ENCODE results near the gene SKIC2.
"Not testable (repeated sequence)": the region's sequence is repeated elsewhere in the genome, so short reads cannot be mapped to it uniquely, and the experiment has no call there.

The SKIC2 gene

GRCh38 chr6:31969712-31970603 lies 11.0 kb downstream of the SKIC2 start:
- DNase-seq (ENCODE audit: low read depth in 3 of 3) = no peak

DNA sequence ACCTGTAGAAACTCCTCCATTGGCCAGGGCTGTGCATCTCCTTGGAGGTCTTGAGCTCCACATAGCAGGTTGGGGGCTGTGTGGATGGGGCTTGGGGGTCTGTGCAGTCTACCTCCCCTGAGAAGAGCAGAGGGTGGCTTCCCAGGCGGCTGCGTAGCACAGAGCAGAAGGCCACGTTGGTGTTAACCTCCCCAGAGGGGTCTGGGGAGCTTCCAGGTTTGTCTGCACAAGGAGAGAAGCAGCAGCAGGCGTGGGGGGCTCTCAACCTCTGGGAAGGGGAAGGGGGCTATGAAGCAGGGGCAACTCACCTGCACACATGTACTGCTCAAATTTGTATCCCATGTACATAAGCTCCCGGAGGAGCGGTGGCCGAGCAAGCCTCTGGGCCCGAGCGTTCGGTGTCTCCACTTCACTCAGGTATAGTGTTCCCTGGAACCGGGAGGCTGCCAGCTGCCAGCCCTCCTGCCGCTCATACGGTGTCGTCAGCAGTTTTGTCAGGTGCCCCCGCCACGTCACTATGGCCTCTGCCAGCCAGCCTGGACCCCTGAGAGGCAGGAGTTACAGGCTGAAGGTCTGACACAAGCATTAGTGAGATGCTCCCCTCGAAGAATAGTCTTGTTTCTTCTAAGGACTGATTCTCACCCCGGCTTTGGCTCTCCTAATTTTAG lies 11.8 kb downstream of the SKIC2 start:
- no peak for DNase-seq (ENCODE audit: low read depth in 3 of 3)

GRCh38 chr6:31971279-31971992 lies 12.5 kb downstream of the SKIC2 start:
- no peak for DNase-seq (ENCODE audit: low read depth in 3 of 3)

GRCh38 chr6:31971993-31972708 lies 13.2 kb downstream of the SKIC2 start, which contains the start of gene DXO:
TSS of gene DXO (minus strand) at chr6:31972138. CDS start at chr6:31971675, 463 bp downstream.
- DNase-seq (ENCODE audit: low read depth in 3 of 3) = peak; percentile 96 to 98 (median 96)

GRCh38 chr6:31972709-31973350 lies 13.9 kb downstream of the SKIC2 start:
- DNase-seq (ENCODE audit: low read depth in 3 of 3) = no peak

GRCh38 chr6:31976065-31976464 lies 17.1 kb downstream of the SKIC2 start:
- DNase-seq (ENCODE audit: low read depth in 3 of 3) = not testable (repeated sequence)

DNA sequence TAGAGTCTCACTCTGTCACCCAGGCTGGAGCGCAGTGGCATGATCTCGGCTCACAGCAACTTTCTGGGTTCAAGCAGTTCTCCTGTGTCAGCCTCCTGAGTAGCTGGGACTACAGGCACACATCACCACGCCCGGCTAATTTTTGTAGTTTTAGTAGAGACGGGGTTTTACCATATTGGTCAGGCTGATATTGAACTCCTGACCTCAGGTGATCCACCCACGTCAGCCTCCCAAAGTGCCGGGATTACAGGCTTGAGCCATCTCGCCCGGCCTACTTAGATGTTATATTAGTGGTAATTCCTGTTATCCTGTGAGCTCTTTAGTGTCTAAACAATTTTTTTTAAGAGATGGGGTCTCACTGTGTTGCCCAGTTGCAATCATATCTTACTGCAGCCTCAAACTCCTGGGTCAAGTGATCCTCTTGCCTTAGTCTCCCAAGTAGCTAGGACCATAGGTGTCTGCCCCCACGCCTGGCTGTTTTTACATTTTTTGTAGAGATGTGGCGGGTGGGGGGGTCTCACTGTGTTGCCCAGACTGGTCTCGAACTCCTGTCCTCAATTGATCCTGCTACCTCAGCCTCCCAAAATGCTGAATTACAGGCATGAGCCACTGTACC lies 18.9 kb downstream of the SKIC2 start:
- DNase-seq (ENCODE audit: low read depth in 3 of 3) = no peak

DNA sequence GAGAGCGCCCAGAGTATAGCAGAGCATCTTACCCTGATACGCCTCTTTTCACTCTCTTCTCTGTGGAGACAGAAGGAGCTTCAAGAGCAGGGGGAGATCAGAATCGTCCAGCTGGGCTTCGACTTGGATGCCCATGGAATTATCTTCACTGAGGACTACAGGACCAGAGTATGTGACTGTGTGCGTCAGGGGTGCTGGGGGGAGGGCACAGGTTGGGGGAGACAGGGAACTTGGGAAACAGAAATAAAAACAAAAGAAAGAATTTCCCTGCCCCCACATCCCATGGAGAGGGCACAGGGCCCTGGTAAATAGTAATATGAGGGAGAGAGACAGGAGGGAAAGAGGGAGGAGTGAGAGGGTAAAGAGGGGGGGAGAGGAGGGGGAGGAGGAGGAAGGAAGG lies 19.9 kb downstream of the SKIC2 start:
- no peak for DNase-seq (ENCODE audit: low read depth in 3 of 3)

GRCh38 chr6:31979238-31979898 lies 20.4 kb downstream of the SKIC2 start:
- DNase-seq (ENCODE audit: low read depth in 3 of 3) = no peak

- not testable (repeated sequence) for DNase-seq (ENCODE audit: low read depth in 3 of 3)
Measured at GRCh38 chr6:31980195-31980876, 21.4 kb downstream of the SKIC2 start.

DNA sequence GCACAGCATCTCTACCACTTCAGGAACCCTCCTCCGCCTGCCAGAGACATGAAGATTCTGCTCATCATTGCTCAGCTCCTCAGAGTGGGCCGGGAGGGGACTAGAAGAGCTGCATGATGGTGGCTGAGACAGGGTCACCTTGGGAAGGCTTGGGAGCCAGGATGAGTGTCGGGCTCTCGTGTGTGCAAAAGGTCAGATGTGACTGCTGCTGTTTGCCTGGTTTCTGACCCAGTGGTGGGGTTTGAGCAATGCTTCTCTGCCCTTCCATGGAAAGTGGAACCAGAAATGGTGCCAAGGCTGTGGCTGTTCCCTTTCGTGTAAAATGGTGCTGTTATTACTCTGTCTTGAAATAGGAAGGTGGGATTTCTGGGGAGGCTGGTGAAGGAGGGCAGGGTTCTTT lies 22.0 kb downstream of the SKIC2 start:
- not testable (repeated sequence) for DNase-seq (ENCODE audit: low read depth in 3 of 3)

GRCh38 chr6:31981744-31982143 lies 22.8 kb downstream of the SKIC2 start, which contains the start of gene C4A:
TSS of gene C4A (plus strand) at chr6:31982057. CDS start at chr6:31982108, 51 bp downstream.
- not testable (repeated sequence) for DNase-seq (ENCODE audit: low read depth in 3 of 3)

- DNase-seq (ENCODE audit: low read depth in 3 of 3) = not testable (repeated sequence)
Measured at GRCh38 chr6:31989363-31989762, 30.4 kb downstream of the SKIC2 start.

GRCh38 chr6:31994421-31994820 lies 35.4 kb downstream of the SKIC2 start:
- DNase-seq (ENCODE audit: low read depth in 3 of 3) = not testable (repeated sequence)

DNA sequence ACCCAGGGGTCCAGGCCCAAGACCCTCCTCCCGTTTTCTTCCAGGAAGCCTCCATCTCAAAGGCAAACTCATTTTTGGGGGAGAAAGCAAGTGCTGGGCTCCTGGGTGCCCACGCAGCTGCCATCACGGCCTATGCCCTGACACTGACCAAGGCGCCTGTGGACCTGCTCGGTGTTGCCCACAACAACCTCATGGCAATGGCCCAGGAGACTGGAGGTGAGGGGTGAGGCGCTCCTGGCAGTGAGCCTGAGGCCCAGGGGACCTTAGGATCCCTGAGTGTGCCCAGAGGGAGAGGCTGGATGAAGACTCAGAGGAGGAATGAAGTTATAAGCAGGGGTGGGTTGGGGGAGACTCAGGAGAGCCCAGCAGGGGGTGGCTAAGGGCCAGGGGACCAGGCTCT lies 37.4 kb downstream of the SKIC2 start:
- not testable (repeated sequence) for DNase-seq (ENCODE audit: low read depth in 3 of 3)

- DNase-seq (ENCODE audit: low read depth in 3 of 3) = not testable (repeated sequence)
Measured at GRCh38 chr6:32002546-32003268, 43.7 kb downstream of the SKIC2 start.

DNA sequence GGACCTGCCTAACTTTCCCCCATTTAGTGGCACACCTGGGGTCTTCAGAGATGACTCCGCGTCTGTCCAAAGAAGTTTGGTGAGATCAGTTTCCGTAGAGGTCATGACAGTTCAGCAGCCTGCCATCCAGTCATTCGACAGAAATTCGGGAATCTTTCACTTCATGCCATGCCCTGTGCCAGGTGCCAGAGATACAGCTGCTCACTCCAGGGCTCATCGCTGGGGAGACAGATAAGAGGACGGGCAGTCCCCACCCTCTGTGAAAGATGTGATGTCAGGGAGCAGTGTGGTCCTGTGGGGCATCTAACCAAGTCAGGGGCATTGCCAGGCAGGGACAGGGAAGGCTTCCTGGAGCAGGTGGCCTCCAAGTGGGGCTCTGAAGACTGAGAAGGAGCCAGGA lies 44.3 kb downstream of the SKIC2 start:
- not testable (repeated sequence) for DNase-seq (ENCODE audit: low read depth in 3 of 3)

- DNase-seq (ENCODE audit: low read depth in 3 of 3) = not testable (repeated sequence)
Measured at GRCh38 chr6:32004393-32004792, 45.4 kb downstream of the SKIC2 start.
